SJSA1 (cell line): ENCODE results near the gene BBS2. TPM values are rescaled to one million over a fixed set of nuclear protein-coding genes. Genes with fewer than 3 reads are reported as not detected.

Experiments
- DNase-seq, 2 experiments: peaks; one replicate each; pipeline ENCODE4 v3.0.0-alpha.2; 2015 to 2020; ENCODE audit warnings: low spot score in 2 of 2, low read depth in 1 of 2
- H3K27ac ChIP-seq: fragments of 250-450 bp; sonication (Bioruptor Pico); 2 replicates; pipeline ENCODE4 v1.5.1; 2020; ENCODE audit warnings: mild to moderate bottlenecking, moderate library complexity
- H3K27me3 ChIP-seq: fragments of 250-450 bp; sonication (Bioruptor Pico); replicated peaks from 2 replicates; pipeline ENCODE4 v1.5.1; 2020; ENCODE audit warnings: mild to moderate bottlenecking, moderate library complexity
- H3K36me3 ChIP-seq: fragments of 250-450 bp; sonication (Bioruptor Pico); 2 replicates; pipeline ENCODE4 v1.5.1; 2020; ENCODE audit warnings: mild to moderate bottlenecking
- H3K4me1 ChIP-seq: fragments of 250-450 bp; sonication (Bioruptor Pico); replicated peaks from 2 replicates; pipeline ENCODE4 v1.6.1; 2021; ENCODE audit warnings: mild to moderate bottlenecking
- H3K4me3 ChIP-seq: fragments of 250-450 bp; sonication (Bioruptor Pico); 2 replicates; pipeline ENCODE4 v1.5.1; 2020; ENCODE audit warnings: mild to moderate bottlenecking
- H3K9me3 ChIP-seq: fragments of 250-450 bp; sonication (Bioruptor Pico); replicated peaks from 2 replicates; pipeline ENCODE4 v1.5.1; 2020; ENCODE audit warnings: mild to moderate bottlenecking
- total RNA-seq: library from RNA; depleted of rRNA; stranded (reverse); fragments of >200 nt; shearing (Covaris generic); gene quantifications from 2 replicates; pipeline ENCODE4 v1.2.3, GENCODE V29; 2014; rRNA removed

The BBS2 gene
- total RNA-seq, 1 experiment from 2014 or later: 28.8 TPM

GRCh38 chr16:56451753-56452689 is 67.8 kb downstream of the BBS2 start:
- peaks cover 15% of the 10 kb centered on the region for H3K4me1 ChIP-seq
- DNase-seq: peak in 1 of 2 experiments; percentile 48

GRCh38 chr16:56450986-56451752 is 68.7 kb downstream of the BBS2 start, which contains the start of the genes NUDT21 and OGFOD1:
NUDT21 (minus strand) TSS chr16:56451332; CDS start chr16:56451202, 130 bp downstream.
OGFOD1 (plus strand) TSS chr16:56451554; CDS start chr16:56451613, 59 bp downstream.
- H3K27ac ChIP-seq: peak within 1 kb of the TSS; percentile 57
- H3K9me3 ChIP-seq: no peaks in the 10 kb centered on the region
- peaks cover 15% of the 10 kb centered on the region for H3K4me1 ChIP-seq
- H3K4me3 ChIP-seq: peak within 1 kb of the TSS; percentile 83
- peaks cover 54% of the 10 kb centered on the region for H3K36me3 ChIP-seq
- peak; percentile 91 to 97 for DNase-seq
- H3K27me3 ChIP-seq: no peaks in the 10 kb centered on the region

More at GRCh38 chr16:56451753-56452689, 67.8 kb downstream of the BBS2 start:
- Histone ChIP-seq H3K36me3 (peaks cover 55% of the 10 kb centered on the region), H3K9me3 (no peaks in the 10 kb centered on the region), H3K27me3 (no peaks in the 10 kb centered on the region), H3K27ac (peak overlapping the region; percentile 30), H3K4me3 (peak overlapping the region; percentile 83)

- DNase-seq: peak in 1 of 2 experiments; percentile 18
- peak overlapping the region; percentile 83 for H3K4me3 ChIP-seq
- H3K36me3 ChIP-seq: peaks cover 53% of the 10 kb centered on the region
- no peaks in the 10 kb centered on the region for H3K9me3 ChIP-seq
- H3K27me3 ChIP-seq: no peaks in the 10 kb centered on the region
- H3K27ac ChIP-seq: peak overlapping the region; percentile 57
- peaks cover 15% of the 10 kb centered on the region for H3K4me1 ChIP-seq
These were observed 69.4 kb downstream of the BBS2 start for GRCh38 chr16:56450275-56450985.

- Histone ChIP-seq H3K9me3 (no peaks in the 10 kb centered on the region), H3K4me1 (peaks cover 15% of the 10 kb centered on the region), H3K4me3 (no peak overlapping the region), H3K27me3 (no peaks in the 10 kb centered on the region), H3K36me3 (peaks cover 48% of the 10 kb centered on the region), H3K27ac (no peak overlapping the region)
- no peak for DNase-seq
These were observed 71.8 kb downstream of the BBS2 start for GRCh38 chr16:56448005-56448404.

GRCh38 chr16:56447286-56447685 is 72.5 kb downstream of the BBS2 start:
- DNase-seq: no peak
- Histone ChIP-seq H3K36me3 (peaks cover 51% of the 10 kb centered on the region), H3K27ac (no peak overlapping the region), H3K4me3 (no peak overlapping the region), H3K27me3 (no peaks in the 10 kb centered on the region), H3K9me3 (no peaks in the 10 kb centered on the region), H3K4me1 (peaks cover 8% of the 10 kb centered on the region)

- Histone ChIP-seq H3K4me3 (no peak overlapping the region), H3K36me3 (peaks cover 86% of the 10 kb centered on the region), H3K27ac (no peak overlapping the region), H3K9me3 (no peaks in the 10 kb centered on the region), H3K4me1 (no peaks in the 10 kb centered on the region), H3K27me3 (no peaks in the 10 kb centered on the region)
- no peak for DNase-seq
These were observed 81.8 kb downstream of the BBS2 start for GRCh38 chr16:56438038-56438437.

- no peaks in the 10 kb centered on the region for H3K27me3 ChIP-seq
- no peak overlapping the region for H3K4me3 ChIP-seq
- no peaks in the 10 kb centered on the region for H3K4me1 ChIP-seq
- peaks cover 81% of the 10 kb centered on the region for H3K36me3 ChIP-seq
- H3K9me3 ChIP-seq: no peaks in the 10 kb centered on the region
- no peak overlapping the region for H3K27ac ChIP-seq
- no peak for DNase-seq
These were observed 83.6 kb downstream of the BBS2 start for GRCh38 chr16:56436258-56436657.

Other genes starting within 250 kb of the BBS2 start
- 197 and 258 TPM in 2 replicates for gene AMFR, start 94.5 kb downstream of the BBS2 start, total RNA-seq
- gene NUDT21, start 68.7 kb downstream of the BBS2 start, total RNA-seq: 97.8 and 132 TPM in 2 replicates
- 67.0 and 69.8 TPM in 2 replicates for gene OGFOD1, start 68.5 kb downstream of the BBS2 start, total RNA-seq
- not detected in 2 replicates for gene MT4, start 45.0 kb upstream of the BBS2 start, total RNA-seq
- gene MT3, start 69.5 kb upstream of the BBS2 start, total RNA-seq: not detected in 2 replicates
- 48.4 and 69.6 TPM in 2 replicates for gene MT2A, start 88.6 kb upstream of the BBS2 start, total RNA-seq
- 63.9 and 155 TPM in 2 replicates for gene MT1E, start 105.8 kb upstream of the BBS2 start, total RNA-seq
- gene MT1M, start 112.6 kb upstream of the BBS2 start, total RNA-seq: 0.74 and 7.0 TPM in 2 replicates
- not detected in 2 replicates for gene MT1A, start 118.6 kb upstream of the BBS2 start, total RNA-seq
- gene MT1B, start 131.9 kb upstream of the BBS2 start, total RNA-seq: not detected in 2 replicates
- not detected in 2 replicates for gene MT1F, start 137.9 kb upstream of the BBS2 start, total RNA-seq
- gene MT1G, start 148.0 kb upstream of the BBS2 start, total RNA-seq: not detected in 2 replicates
- gene MT1H, start 149.8 kb upstream of the BBS2 start, total RNA-seq: not detected in 2 replicates
- gene MT1X, start 162.4 kb upstream of the BBS2 start, total RNA-seq: 42.4 and 49.3 TPM in 2 replicates
- gene NUP93, start 210.1 kb upstream of the BBS2 start, total RNA-seq: 102 TPM in 2 replicates